Coronary artery (tissue), 2 donors: ENCODE measurements around the gene GPHB5.

Experiments used
- DNase-seq: peaks from one replicate; pipeline ENCODE4 v3.0.0-alpha.2; 2017; ENCODE audit warnings: low spot score
- H3K27ac ChIP-seq, 2 donors: fragments of 200-600 bp; sonication (generic); one replicate each; pipeline ENCODE4 v1.5.1; 2016 to 2019
- H3K4me3 ChIP-seq: fragments of 200-600 bp; sonication (generic); 2 replicates; pipeline ENCODE4 v1.5.1; 2016; ENCODE audit warnings: mild to moderate bottlenecking, moderate library complexity
- CTCF ChIP-seq: fragments of 200-600 bp; sonication (generic); IDR thresholded peaks from one replicate; pipeline ENCODE4 v1.5.1; 2019; ENCODE audit warnings: antibody characterized with exemption

GPHB5 gene

DNA sequence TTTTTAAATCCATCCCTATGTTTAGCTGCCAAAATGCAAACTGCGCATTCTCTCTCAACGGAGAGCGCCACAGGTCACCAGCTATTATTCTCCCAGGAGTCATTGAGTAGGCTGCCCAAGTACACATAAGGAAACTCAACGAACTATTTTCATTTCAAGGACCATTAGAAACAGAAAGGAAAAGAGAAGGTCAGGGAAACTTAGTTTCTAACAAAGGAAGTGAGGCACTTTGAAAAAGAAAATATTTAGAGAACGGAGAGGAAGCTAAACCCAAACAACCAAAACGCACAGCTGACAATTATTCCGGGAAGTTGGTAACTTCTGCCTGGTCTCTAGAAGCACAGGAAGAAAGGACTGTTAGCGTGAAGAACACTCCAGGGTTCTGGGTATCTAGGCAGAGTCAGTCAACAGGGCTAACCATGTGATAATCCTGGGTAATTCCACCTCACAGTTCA, 23.5 kb downstream of the GPHB5 start:
- no peak for DNase-seq

DNA sequence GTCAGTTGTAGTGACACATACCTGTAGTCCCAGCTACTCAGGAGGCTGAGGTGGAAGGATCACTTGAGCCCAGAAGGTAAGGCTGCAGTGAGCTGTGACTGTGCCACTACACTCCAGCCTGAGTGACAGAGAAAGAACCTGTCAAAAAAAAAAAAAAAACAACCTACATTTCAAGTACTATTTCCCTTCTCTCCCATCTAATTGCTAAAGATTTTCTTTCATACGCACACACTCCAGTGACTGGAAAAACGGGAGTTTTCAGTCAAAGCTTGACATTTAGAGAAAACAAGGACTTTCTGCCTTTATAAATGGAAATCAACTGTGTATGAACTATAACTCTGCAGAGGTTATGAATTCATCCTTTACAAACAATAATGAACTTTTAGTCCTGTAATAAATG, 25.9 kb downstream of the GPHB5 start:
- no peak for TF ChIP-seq CTCF
- no peak overlapping the region for H3K4me3 ChIP-seq
- no peak overlapping the region for H3K27ac ChIP-seq
- no peak for DNase-seq

More for the DNA sequence above, 23.5 kb downstream of the GPHB5 start:
- peak overlapping the region; percentile 52 to 72 for H3K27ac ChIP-seq
- TF ChIP-seq CTCF, result no peak
- peak overlapping the region; percentile 32 for H3K4me3 ChIP-seq

- no peak for TF ChIP-seq CTCF
- no peak overlapping the region for H3K27ac ChIP-seq
- H3K4me3 ChIP-seq, result no peak overlapping the region
- DNase-seq, result no peak
Observed at GRCh38 chr14:63290741-63291430, 27.8 kb downstream of the GPHB5 start.

- no peak for DNase-seq
- H3K4me3 ChIP-seq, result no peak overlapping the region
- TF ChIP-seq CTCF, result no peak
- no peak overlapping the region for H3K27ac ChIP-seq
Observed at GRCh38 chr14:63288853-63289252, 29.9 kb downstream of the GPHB5 start.

GRCh38 chr14:63287666-63288483, 30.9 kb downstream of the GPHB5 start:
- H3K27ac ChIP-seq, result no peak overlapping the region

GRCh38 chr14:63286071-63286470, 32.7 kb downstream of the GPHB5 start:
- TF ChIP-seq CTCF, result no peak
- DNase-seq, result no peak
- Histone ChIP-seq H3K4me3 (no peak overlapping the region), H3K27ac (no peak overlapping the region)

More at GRCh38 chr14:63287666-63288483, 30.9 kb downstream of the GPHB5 start:
- TF ChIP-seq CTCF, result no peak
- no peak for DNase-seq
- H3K4me3 ChIP-seq, result no peak overlapping the region
